HEK293T (cell line): ENCODE measurements around the gene PTRH1.

Source experiments
- ARNT ChIP-seq: fragments of 450-650 bp; IDR thresholded peaks from 2 replicates; pipeline ENCODE4 v1.6.1; 2017; ENCODE audit warnings: mild to moderate bottlenecking
- BHLHE40 ChIP-seq: fragments of 450-650 bp; IDR thresholded peaks from 2 replicates; pipeline ENCODE4 v1.6.1; 2016; ENCODE audit warnings: mild to moderate bottlenecking, moderate library complexity, borderline replicate concordance
- CTBP1 ChIP-seq: fragments of 450-650 bp; IDR thresholded peaks from 2 replicates; pipeline ENCODE4 v1.6.1; 2016; ENCODE audit warnings: borderline replicate concordance
- ELF4 ChIP-seq: fragments of 450-650 bp; IDR thresholded peaks from 2 replicates; pipeline ENCODE4 v1.6.1; 2017; ENCODE audit warnings: antibody characterized with exemption
- FOXA1 ChIP-seq: fragments of 450-650 bp; IDR thresholded peaks from 2 replicates; pipeline ENCODE4 v1.6.1; 2016; ENCODE audit warnings: mild to moderate bottlenecking
- FOXK2 ChIP-seq: fragments of 450-650 bp; IDR thresholded peaks from 2 replicates; pipeline ENCODE4 v1.6.1; 2016; ENCODE audit warnings: mild to moderate bottlenecking
- FOXM1 ChIP-seq: fragments of 450-650 bp; IDR thresholded peaks from 2 replicates; pipeline ENCODE4 v1.6.1; 2017; ENCODE audit warnings: mild to moderate bottlenecking, borderline replicate concordance
- HDGF ChIP-seq: fragments of 450-650 bp; IDR thresholded peaks from 2 replicates; pipeline ENCODE4 v1.6.1; 2017; ENCODE audit warnings: antibody characterized with exemption, borderline replicate concordance
- LEF1 ChIP-seq: fragments of 450-650 bp; IDR thresholded peaks from 2 replicates; pipeline ENCODE4 v1.6.1; 2017; ENCODE audit warnings: mild to moderate bottlenecking, borderline replicate concordance
- NFRKB ChIP-seq: fragments of 450-650 bp; IDR thresholded peaks from 2 replicates; pipeline ENCODE4 v1.6.1; 2016; ENCODE audit warnings: mild to moderate bottlenecking, moderate library complexity
- SP1 ChIP-seq: fragments of 450-650 bp; IDR thresholded peaks from 2 replicates; pipeline ENCODE4 v1.6.1; 2017
- SUZ12 ChIP-seq: fragments of 450-650 bp; IDR thresholded peaks from 2 replicates; pipeline ENCODE4 v1.6.1; 2016; ENCODE audit warnings: mild to moderate bottlenecking
- TARDBP ChIP-seq: fragments of 450-650 bp; IDR thresholded peaks from 2 replicates; pipeline ENCODE4 v1.6.1; 2016
- ZNF384 ChIP-seq: fragments of 450-650 bp; IDR thresholded peaks from 2 replicates; pipeline ENCODE4 v1.6.1; 2016

DNA sequence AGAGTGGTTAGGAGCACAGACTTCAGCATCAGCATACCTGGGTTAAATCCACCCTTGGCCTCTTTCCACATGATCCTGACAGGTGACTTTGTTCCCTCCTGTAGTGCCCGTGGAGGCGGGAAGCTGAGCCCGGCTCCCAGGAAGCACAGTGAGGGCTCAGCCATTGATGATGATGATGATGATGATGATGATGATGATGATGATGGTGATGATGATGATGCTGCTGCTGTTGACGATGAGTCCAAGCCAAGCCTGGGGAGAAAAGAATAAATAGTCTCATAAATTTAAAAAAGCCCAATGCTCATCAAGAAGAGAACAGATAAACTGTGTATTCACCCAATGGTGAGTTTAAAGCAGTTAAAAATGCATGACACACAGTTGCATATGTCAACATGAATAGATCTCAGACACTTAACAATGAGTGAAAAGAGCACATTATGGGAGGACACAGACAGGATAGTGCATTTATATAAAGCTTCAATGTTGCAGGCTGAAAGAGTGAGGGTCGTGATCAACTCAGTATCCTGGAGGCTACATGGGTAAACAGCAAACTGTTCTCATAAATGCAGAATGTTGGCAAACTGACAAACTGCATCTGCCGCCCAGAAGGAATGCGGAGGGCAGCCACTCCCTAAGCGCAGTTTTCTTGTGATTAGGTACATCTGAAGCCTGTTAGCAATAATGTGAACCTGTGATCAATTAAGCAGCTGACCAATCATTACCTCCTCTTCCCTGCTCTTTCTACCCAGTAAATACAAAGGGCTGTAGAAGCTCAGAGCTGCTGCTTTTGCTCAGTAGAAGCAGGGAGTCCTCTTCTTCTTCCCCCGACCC lies 20.4 kb downstream of the PTRH1 start:
- TF ChIP-seq FOXK2 (no peak), ARNT (no peak), FOXM1 (no peak), ZNF384 (no peak), SP1 (no peak), NFRKB (no peak), FOXA1 (no peak), LEF1 (no peak), ELF4 (no peak), BHLHE40 (no peak), CTBP1 (no peak), TARDBP (no peak), HDGF (no peak), SUZ12 (no peak)
